Thoracic aorta (tissue), 2 donors: ENCODE measurements around the gene NELL1. TPM values are rescaled to one million over a fixed set of nuclear protein-coding genes. Genes with fewer than 3 reads are reported as not detected.

Experiments
- ATAC-seq: fragments of 150-250 bp; one replicate; pipeline ENCODE4 v1.8.0; 2017; ENCODE audit warnings: low read depth; ENCODE audit not compliant: insufficient number of reproducible peaks, low FRiP score
- DNase-seq: peaks from one replicate; pipeline ENCODE4 v3.0.0-alpha.2; 2020; ENCODE audit warnings: low spot score
- H3K27ac ChIP-seq, 2 donors: fragments of 200-600 bp; sonication (generic); 1 replicate in 1 of 2; 2 replicates in 1 of 2; pipeline ENCODE4 v1.5.1; 2016; ENCODE audit warnings: mild to moderate bottlenecking in 2 of 2, moderate library complexity in 2 of 2
- H3K27me3 ChIP-seq: fragments of 200-600 bp; sonication (generic); replicated peaks from 2 replicates; pipeline ENCODE4 v1.6.0; 2016; ENCODE audit warnings: mild to moderate bottlenecking; ENCODE audit not compliant: insufficient read depth
- H3K36me3 ChIP-seq: fragments of 200-600 bp; sonication (generic); one replicate; pipeline ENCODE4 v1.5.1; 2016
- H3K4me1 ChIP-seq, 2 donors: fragments of 200-600 bp; sonication (generic); 1 replicate in 1 of 2; 2 replicates in 1 of 2; pipeline versions ENCODE4 v1.5.1 to v1.6.0; 2016; ENCODE audit warnings: low read depth in 2 of 2, mild to moderate bottlenecking in 1 of 2; ENCODE audit not compliant: control insufficient read depth in 1 of 2
- H3K4me3 ChIP-seq: fragments of 200-600 bp; sonication (generic); 2 replicates; pipeline ENCODE4 v1.5.1; 2016; ENCODE audit warnings: mild to moderate bottlenecking
- H3K9me3 ChIP-seq: fragments of 200-600 bp; sonication (generic); 2 replicates; pipeline ENCODE4 v1.5.1; 2016
- total RNA-seq, 2 donors: library from RNA; depleted of rRNA; stranded (reverse); fragments of >200 nt; gene quantifications; one replicate each; pipeline versions ENCODE4 v1.1.0 to v1.2.3, GENCODE V29; 2016
- TF ChIP-seq, protein P1 (sequence below): fragments of 200-600 bp; sonication (generic); IDR thresholded peaks from one replicate; pipeline ENCODE4 v1.5.1; 2019; ENCODE audit warnings: antibody characterized with exemption

NELL1 gene
- total RNA-seq, 2 donors from 2014 or later = 0.78 TPM; not detected in 1

DNA sequence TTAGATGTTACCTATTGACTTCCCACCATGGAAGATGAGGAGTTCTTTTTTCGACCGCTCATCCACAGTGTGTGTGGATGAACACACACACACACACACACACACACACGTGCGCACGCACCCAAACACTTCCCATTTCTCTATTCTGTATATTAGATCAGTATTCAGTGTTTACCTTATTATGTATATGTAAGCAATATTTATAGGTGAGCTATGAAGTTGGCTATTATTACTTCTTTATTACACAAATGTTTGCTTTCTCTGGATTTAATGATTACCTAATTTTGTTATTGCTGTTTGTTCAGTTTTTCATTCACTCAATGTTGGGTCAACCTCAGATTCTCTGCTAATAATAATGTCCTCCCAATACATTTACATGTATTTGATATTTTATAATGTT is 721.0 kb downstream of the NELL1 start:
- no peaks in the 10 kb centered on the region for H3K27me3 ChIP-seq
- DNase-seq = no peak
- H3K27ac ChIP-seq = no peak overlapping the region
- TF ChIP-seq, protein P1, sequence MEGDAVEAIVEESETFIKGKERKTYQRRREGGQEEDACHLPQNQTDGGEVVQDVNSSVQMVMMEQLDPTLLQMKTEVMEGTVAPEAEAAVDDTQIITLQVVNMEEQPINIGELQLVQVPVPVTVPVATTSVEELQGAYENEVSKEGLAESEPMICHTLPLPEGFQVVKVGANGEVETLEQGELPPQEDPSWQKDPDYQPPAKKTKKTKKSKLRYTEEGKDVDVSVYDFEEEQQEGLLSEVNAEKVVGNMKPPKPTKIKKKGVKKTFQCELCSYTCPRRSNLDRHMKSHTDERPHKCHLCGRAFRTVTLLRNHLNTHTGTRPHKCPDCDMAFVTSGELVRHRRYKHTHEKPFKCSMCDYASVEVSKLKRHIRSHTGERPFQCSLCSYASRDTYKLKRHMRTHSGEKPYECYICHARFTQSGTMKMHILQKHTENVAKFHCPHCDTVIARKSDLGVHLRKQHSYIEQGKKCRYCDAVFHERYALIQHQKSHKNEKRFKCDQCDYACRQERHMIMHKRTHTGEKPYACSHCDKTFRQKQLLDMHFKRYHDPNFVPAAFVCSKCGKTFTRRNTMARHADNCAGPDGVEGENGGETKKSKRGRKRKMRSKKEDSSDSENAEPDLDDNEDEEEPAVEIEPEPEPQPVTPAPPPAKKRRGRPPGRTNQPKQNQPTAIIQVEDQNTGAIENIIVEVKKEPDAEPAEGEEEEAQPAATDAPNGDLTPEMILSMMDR = no peak
- no peaks in the 10 kb centered on the region for H3K36me3 ChIP-seq
- no peaks in the 10 kb centered on the region for H3K9me3 ChIP-seq
- H3K4me1 ChIP-seq = no peaks in the 10 kb centered on the region
- ATAC-seq = no peak
- H3K4me3 ChIP-seq = no peak overlapping the region

DNA sequence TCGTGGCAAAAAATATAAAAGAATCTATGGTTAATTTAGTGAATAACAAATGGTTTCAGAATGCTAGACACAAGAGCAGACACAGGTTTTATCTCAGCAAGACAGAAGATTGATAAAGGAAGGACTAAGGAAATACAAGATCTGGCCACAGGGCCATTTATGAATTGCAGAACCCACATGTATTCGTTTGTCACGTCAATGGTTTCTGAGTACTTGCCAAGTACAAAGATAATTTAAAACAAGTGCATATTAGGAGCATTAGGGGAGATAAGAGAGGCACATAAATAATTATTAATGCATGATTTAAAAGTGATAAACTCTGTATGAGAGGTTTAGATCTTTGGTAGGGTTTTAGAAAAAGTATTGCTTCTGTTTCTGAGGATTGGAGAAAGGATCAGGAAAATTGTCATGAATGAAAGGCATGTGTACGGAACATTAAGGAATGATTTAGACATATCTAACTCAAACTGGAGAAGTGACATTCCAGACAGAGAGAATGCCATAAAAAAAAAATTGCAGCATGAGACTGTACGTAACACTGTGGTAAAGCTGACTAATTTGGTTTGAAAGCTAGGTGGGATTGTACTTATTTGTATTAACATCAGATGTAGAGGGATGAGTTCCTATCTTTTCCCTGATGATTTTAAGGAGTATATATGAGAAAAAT is 727.1 kb downstream of the NELL1 start:
- no peaks in the 10 kb centered on the region for H3K4me1 ChIP-seq
- DNase-seq (no peak), ATAC-seq (no peak)
- TF ChIP-seq, protein P1 = no peak
- no peaks in the 10 kb centered on the region for H3K27me3 ChIP-seq
- H3K27ac ChIP-seq = no peak overlapping the region
- no peak overlapping the region for H3K4me3 ChIP-seq
- H3K9me3 ChIP-seq = no peaks in the 10 kb centered on the region
- no peaks in the 10 kb centered on the region for H3K36me3 ChIP-seq

DNA sequence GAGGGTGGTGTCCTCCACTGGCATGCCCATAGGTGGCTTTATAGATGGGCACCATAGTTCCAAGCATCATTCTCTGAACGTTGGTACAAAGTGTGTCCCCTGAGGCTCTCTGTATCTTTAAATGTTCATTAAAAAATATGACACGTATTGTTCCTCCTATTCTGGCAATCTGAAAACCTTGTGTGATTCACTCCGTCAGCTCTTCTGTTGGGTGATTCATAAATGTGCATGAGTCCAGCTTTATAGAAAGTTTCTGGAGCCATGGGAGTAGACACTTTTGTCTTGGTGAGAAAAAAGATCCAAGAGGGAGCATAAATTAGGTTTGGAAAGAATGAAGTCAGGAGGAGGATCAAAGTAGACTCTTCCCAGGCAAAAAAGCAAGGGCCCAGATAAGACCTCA is 728.8 kb downstream of the NELL1 start:
- DNase-seq (no peak), ATAC-seq (no peak)
- Histone ChIP-seq H3K27me3 (no peaks in the 10 kb centered on the region), H3K4me3 (no peak overlapping the region), H3K36me3 (no peaks in the 10 kb centered on the region), H3K27ac (no peak overlapping the region), H3K9me3 (no peaks in the 10 kb centered on the region), H3K4me1 (no peaks in the 10 kb centered on the region)
- TF ChIP-seq, protein P1 = no peak

DNA sequence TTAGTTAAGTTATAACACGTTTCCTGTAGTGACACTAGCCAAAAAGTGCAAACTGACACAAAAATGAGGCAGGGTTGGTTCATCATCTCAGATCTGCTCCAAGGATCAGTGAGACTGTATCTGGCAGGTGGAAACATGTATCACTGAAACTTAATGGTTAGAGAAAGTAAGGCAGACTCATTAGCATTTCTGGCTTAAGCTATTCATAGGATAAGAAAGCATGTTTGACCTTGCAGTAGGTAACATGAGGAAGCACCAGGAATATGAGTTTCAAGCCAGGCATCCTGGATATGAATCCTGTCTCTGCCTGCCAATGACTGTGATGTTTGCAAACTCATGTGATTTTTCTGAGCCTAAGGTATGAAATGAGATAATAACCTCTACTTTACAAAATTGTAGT is 732.1 kb downstream of the NELL1 start:
- no peaks in the 10 kb centered on the region for H3K9me3 ChIP-seq
- DNase-seq = no peak
- no peak overlapping the region for H3K27ac ChIP-seq
- no peak for ATAC-seq
- TF ChIP-seq, protein P1 = no peak
- no peaks in the 10 kb centered on the region for H3K4me1 ChIP-seq
- H3K27me3 ChIP-seq = no peaks in the 10 kb centered on the region
- H3K36me3 ChIP-seq = no peaks in the 10 kb centered on the region
- H3K4me3 ChIP-seq = no peak overlapping the region

DNA sequence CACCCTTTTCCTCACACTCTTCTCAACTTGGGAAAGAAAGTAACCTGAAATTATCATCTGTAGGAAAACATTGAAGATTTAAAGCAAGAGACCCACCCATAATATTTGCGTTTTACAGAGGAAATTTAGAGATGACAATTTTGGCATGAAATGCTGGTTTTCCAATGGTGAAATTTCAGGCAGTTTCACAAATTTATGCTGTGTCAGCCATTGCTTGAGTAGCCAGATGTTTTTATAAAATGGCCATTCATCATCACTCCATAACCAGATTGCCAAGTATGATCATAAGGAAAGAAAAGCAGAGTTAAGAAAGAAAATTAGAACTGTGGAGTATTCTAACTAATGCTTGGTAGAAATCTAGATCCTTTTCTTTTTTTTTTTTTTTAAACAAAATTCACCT is 732.9 kb downstream of the NELL1 start:
- no peak overlapping the region for H3K27ac ChIP-seq
- no peak overlapping the region for H3K4me3 ChIP-seq
- no peaks in the 10 kb centered on the region for H3K27me3 ChIP-seq
- DNase-seq (no peak), ATAC-seq (no peak)
- H3K36me3 ChIP-seq = no peaks in the 10 kb centered on the region
- no peaks in the 10 kb centered on the region for H3K9me3 ChIP-seq
- TF ChIP-seq, protein P1 = no peak
- no peaks in the 10 kb centered on the region for H3K4me1 ChIP-seq
